Subcutaneous abdominal adipose tissue (tissue), 5 donors: ENCODE measurements around the gene PAX8.

Experiments used
- H3K27ac ChIP-seq: one replicate; pipeline ENCODE4 v1.7.0; 2013; ENCODE audit warnings: low read depth, mild to moderate bottlenecking, inconsistent platforms, low read length, moderate library complexity
- H3K27me3 ChIP-seq, 5 donors: one replicate each; pipeline ENCODE4 v1.7.0; 2013; ENCODE audit warnings: low read length in 5 of 5, inconsistent platforms in 1 of 5; ENCODE audit not compliant: control insufficient read depth in 5 of 5, insufficient read depth in 4 of 5
- H3K36me3 ChIP-seq, 5 donors: one replicate each; pipeline ENCODE4 v1.7.0; 2013; ENCODE audit warnings: low read length in 5 of 5; ENCODE audit not compliant: control insufficient read depth in 5 of 5, insufficient read depth in 5 of 5
- H3K4me1 ChIP-seq, 5 donors: one replicate each; pipeline ENCODE4 v1.7.0; 2013; ENCODE audit warnings: low read length in 5 of 5, mild to moderate bottlenecking in 3 of 5, moderate library complexity in 1 of 5; ENCODE audit not compliant: control insufficient read depth in 5 of 5, insufficient read depth in 5 of 5
- H3K4me3 ChIP-seq, 5 donors: one replicate each; pipeline ENCODE4 v1.7.0; 2013; ENCODE audit warnings: low read length in 5 of 5, low read depth in 1 of 5
- H3K9ac ChIP-seq, 5 donors: one replicate each; pipeline ENCODE4 v1.7.0; 2013; ENCODE audit warnings: low read length in 5 of 5, mild to moderate bottlenecking in 4 of 5, moderate library complexity in 3 of 5
- H3K9me3 ChIP-seq, 5 donors: one replicate each; pipeline ENCODE4 v1.7.0; 2013; ENCODE audit warnings: low read length in 5 of 5; ENCODE audit not compliant: control insufficient read depth in 5 of 5
- donor health status: healthy.
- donor health status: healthy.
- donor health status: healthy.
- donor health status: healthy.
- donor health status: healthy.

Gene PAX8

GRCh38 chr2:113255140-113256070 lies 23.3 kb downstream of the PAX8 start:
- Histone ChIP-seq H3K27me3 (peaks cover 0 to 3% (median 0%) of the 10 kb centered on the region in 5 donors), H3K4me1 (peaks cover 0 to 19% (median 8%) of the 10 kb centered on the region in 5 donors), H3K4me3 (no peak overlapping the region), H3K9ac (no peak overlapping the region), H3K27ac (no peak overlapping the region), H3K9me3 (no peaks in the 10 kb centered on the region), H3K36me3 (peaks cover 0 to 18% (median 5%) of the 10 kb centered on the region in 5 donors)

DNA sequence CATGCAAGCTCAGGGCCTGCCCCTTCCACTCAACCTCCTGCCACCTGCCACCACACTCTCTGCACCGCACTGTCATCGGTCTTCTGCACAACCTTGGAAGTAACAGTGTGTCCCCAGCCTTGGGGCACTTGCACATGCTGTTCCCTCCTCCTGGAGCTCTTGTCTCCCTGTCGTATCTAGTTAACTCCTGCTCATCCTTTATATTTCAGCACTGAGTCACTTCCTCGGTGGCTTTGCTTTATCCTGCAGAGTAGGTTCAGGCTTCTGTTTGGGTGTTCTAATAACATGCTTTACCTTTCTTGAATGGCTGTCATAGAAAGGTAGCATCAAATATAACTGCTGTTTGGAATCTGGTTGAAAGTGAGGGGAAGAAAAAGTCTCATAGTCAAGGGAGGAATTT lies 25.3 kb downstream of the PAX8 start:
- no peaks in the 10 kb centered on the region for H3K9me3 ChIP-seq
- peaks cover 0 to 7% (median 3%) of the 10 kb centered on the region in 5 donors for H3K36me3 ChIP-seq
- H3K27me3 ChIP-seq: peaks cover 0 to 3% (median 0%) of the 10 kb centered on the region in 5 donors
- H3K4me1 ChIP-seq: peaks cover 0 to 27% (median 15%) of the 10 kb centered on the region in 5 donors
- no peak overlapping the region for H3K27ac ChIP-seq
- H3K4me3 ChIP-seq: no peak overlapping the region
- H3K9ac ChIP-seq: no peak overlapping the region

DNA sequence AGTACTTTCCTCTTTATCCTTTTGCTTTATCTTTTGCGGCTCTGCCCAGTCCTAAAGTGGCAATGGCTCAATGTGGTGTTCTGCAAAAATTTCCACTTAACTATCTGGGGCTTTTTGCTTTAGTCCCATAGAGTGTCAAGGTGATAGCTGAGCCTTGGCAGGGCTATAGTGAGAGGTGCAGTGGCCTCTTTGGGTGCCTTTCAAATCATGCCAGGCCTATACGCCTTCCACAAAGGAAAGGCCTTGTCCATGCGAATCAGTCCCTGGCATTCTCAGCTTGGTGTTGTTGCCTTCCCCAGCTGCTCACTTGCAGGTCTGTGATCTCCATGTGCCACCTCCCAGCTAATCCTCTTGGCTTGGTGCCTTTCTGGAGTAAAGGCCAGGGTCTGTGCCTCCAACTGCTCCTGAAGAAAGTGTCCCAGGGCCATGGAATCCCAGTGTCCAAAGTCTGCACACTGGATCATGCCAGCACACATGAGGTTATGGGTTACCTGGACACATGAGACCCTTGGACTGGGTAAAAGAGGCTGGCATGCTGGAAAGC lies 26.6 kb downstream of the PAX8 start:
- H3K27ac ChIP-seq: no peak overlapping the region

GRCh38 chr2:113251118-113251517 lies 27.6 kb downstream of the PAX8 start:
- Histone ChIP-seq H3K4me1 (peaks cover 0 to 19% (median 12%) of the 10 kb centered on the region in 5 donors), H3K9me3 (no peaks in the 10 kb centered on the region), H3K27ac (no peak overlapping the region), H3K4me3 (no peak overlapping the region), H3K36me3 (peaks cover 0 to 7% (median 3%) of the 10 kb centered on the region in 5 donors), H3K27me3 (peaks cover 0 to 3% (median 0%) of the 10 kb centered on the region in 5 donors), H3K9ac (no peak overlapping the region)

More for the DNA sequence above, 26.6 kb downstream of the PAX8 start:
- Histone ChIP-seq H3K4me1 (peaks cover 0 to 20% (median 15%) of the 10 kb centered on the region in 5 donors), H3K27me3 (peaks cover 0 to 3% (median 0%) of the 10 kb centered on the region in 5 donors), H3K9ac (no peak overlapping the region), H3K9me3 (no peaks in the 10 kb centered on the region), H3K36me3 (peaks cover 0 to 7% (median 3%) of the 10 kb centered on the region in 5 donors), H3K4me3 (no peak overlapping the region)

DNA sequence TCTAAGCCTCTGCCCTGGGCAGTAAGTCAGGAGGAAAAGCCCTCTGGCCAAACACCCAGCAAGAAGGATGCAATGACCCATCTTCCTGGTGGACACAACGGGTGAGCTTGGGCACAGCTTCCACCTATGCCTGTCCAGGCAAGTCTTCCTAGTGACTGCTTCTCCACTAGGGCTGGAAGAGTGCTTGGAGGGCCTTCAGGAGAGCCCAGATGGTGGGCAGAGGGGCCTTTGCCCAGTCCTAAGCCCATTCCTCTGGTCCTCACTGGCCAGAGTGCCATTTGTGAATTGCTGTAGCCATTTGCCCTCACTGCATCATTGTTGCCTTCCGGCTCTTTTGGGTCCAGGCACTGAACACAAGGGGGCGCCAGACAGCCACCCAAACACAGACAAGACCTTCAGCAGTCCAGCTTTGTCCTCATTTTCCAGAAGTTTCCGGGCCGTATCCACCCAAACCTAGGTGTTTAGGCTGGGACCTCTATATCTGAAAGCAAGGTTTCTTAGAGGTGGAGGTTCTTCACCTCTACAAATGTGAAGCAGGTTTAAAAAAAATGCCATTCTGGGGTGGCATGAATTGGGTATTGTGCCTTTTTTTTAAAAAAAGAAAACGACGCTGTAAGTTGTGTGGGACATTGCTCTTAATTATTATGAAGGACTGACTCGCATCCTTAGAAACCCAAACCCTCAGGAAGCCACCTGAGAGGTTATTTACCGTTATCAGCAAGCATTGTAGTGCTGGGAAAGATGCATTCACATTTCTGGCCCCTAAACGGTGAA lies 29.5 kb downstream of the PAX8 start:
- Histone ChIP-seq H3K4me1 (peaks cover 0 to 28% (median 20%) of the 10 kb centered on the region in 5 donors), H3K27ac (no peak overlapping the region), H3K9me3 (no peaks in the 10 kb centered on the region), H3K9ac (peak overlapping the region in 1 of 5 donors; percentile 4), H3K4me3 (no peak overlapping the region), H3K36me3 (no peaks in the 10 kb centered on the region), H3K27me3 (peaks cover 0 to 3% (median 0%) of the 10 kb centered on the region in 5 donors)

GRCh38 chr2:113246606-113247005 lies 32.1 kb downstream of the PAX8 start:
- Histone ChIP-seq H3K4me3 (no peak overlapping the region), H3K27me3 (no peaks in the 10 kb centered on the region), H3K9me3 (no peaks in the 10 kb centered on the region), H3K9ac (no peak overlapping the region), H3K27ac (no peak overlapping the region), H3K36me3 (no peaks in the 10 kb centered on the region), H3K4me1 (peaks cover 2 to 32% (median 20%) of the 10 kb centered on the region in 5 donors)

GRCh38 chr2:113245276-113245711 lies 33.4 kb downstream of the PAX8 start:
- no peak overlapping the region for H3K9ac ChIP-seq
- peaks cover 5 to 39% (median 30%) of the 10 kb centered on the region in 5 donors for H3K4me1 ChIP-seq
- H3K27ac ChIP-seq: no peak overlapping the region

DNA sequence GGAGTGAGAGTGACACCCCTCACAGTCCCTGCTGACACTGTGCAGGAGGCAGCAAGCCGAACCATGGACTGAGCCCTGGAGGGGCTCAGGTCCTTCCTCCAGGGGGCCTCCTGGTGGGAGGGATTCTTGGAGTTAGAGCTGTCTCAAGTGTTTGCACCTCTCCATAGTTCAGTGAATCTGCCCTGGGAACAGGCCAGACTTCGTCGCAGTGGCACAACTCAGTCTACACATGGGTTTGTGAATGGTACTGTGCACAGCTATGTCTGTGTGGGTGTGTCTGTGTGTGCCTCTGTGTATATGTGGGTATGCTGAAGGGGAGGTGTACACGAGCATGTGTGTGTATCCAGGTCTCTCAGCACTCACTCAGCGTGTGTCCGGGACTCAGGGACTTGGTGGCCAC lies 36.4 kb downstream of the PAX8 start:
- H3K9me3 ChIP-seq: no peaks in the 10 kb centered on the region
- no peak overlapping the region for H3K27ac ChIP-seq
- H3K4me3 ChIP-seq: no peak overlapping the region
- no peaks in the 10 kb centered on the region for H3K27me3 ChIP-seq
- peaks cover 5 to 57% (median 44%) of the 10 kb centered on the region in 5 donors for H3K4me1 ChIP-seq
- H3K9ac ChIP-seq: no peak overlapping the region
- peaks cover 0 to 4% (median 0%) of the 10 kb centered on the region in 5 donors for H3K36me3 ChIP-seq

More at GRCh38 chr2:113245276-113245711, 33.4 kb downstream of the PAX8 start:
- Histone ChIP-seq H3K36me3 (no peaks in the 10 kb centered on the region), H3K9me3 (no peaks in the 10 kb centered on the region), H3K4me3 (no peak overlapping the region), H3K27me3 (no peaks in the 10 kb centered on the region)

GRCh38 chr2:113240915-113241911 lies 37.5 kb downstream of the PAX8 start:
- H3K4me1 ChIP-seq: peaks cover 5 to 67% (median 53%) of the 10 kb centered on the region in 5 donors

More at GRCh38 chr2:113240915-113241911, 37.5 kb downstream of the PAX8 start:
- Histone ChIP-seq H3K27me3 (no peaks in the 10 kb centered on the region), H3K27ac (peak overlapping the region; percentile 67), H3K9ac (no peak overlapping the region), H3K9me3 (no peaks in the 10 kb centered on the region), H3K36me3 (peaks cover 0 to 4% (median 0%) of the 10 kb centered on the region in 5 donors), H3K4me3 (peak overlapping the region in 1 of 5 donors; percentile 1)
